Chondrocyte (in vitro differentiated cells): ENCODE results near the gene DAPK1. TPM values are rescaled to one million over a fixed set of nuclear protein-coding genes. Genes with fewer than 3 reads are reported as not detected.

Experiments used
- DNase-seq: peaks from one replicate; pipeline ENCODE4 v3.0.0; 2021; ENCODE audit warnings: mixed read lengths, low spot score
- H3K27ac Mint-ChIP-seq: one replicate; pipeline ENCODE4 v1.8.0; 2021; ENCODE audit warnings: mild to moderate bottlenecking, moderate library complexity, mixed read lengths; ENCODE audit not compliant: unreplicated experiment
- H3K27me3 Mint-ChIP-seq: 2 replicates; pipeline ENCODE4 v1.8.0; 2021; ENCODE audit warnings: low read depth, mixed read lengths
- H3K36me3 Mint-ChIP-seq: 2 replicates; pipeline ENCODE4 v1.8.0; 2021; ENCODE audit warnings: low read depth, mixed read lengths
- H3K4me1 Mint-ChIP-seq: 2 replicates; pipeline ENCODE4 v1.8.0; 2021; ENCODE audit warnings: low read depth, mild to moderate bottlenecking, mixed read lengths
- H3K4me3 Mint-ChIP-seq: one replicate; pipeline ENCODE4 v1.8.0; 2021; ENCODE audit warnings: mild to moderate bottlenecking, moderate library complexity, mixed read lengths; ENCODE audit not compliant: unreplicated experiment
- H3K9me3 Mint-ChIP-seq: 2 replicates; pipeline ENCODE4 v1.8.0; 2021; ENCODE audit warnings: low read depth, mixed read lengths
- CTCF ChIP-seq: fragments of 200-600 bp; sonication (generic); IDR thresholded peaks from 2 replicates; pipeline ENCODE4 v1.5.0; 2021; ENCODE audit warnings: antibody characterized with exemption, mild to moderate bottlenecking, moderate library complexity
- total RNA-seq: library from RNA; stranded (reverse); gene quantifications from 3 replicates; pipeline ENCODE4 v1.2.1, GENCODE V29; 2021

Gene DAPK1
- total RNA-seq, 1 donor from 2014 or later, result 87.9 TPM

GRCh38 chr9:87501806-87502205 lies 4.1 kb downstream of the DAPK1 start:
- Mint-ChIP-seq H3K4me3 (no peak overlapping the region), H3K27me3 (no peaks in the 10 kb centered on the region), H3K4me1 (peaks cover 58% of the 10 kb centered on the region), H3K36me3 (peaks cover 8% of the 10 kb centered on the region), H3K27ac (no peak overlapping the region), H3K9me3 (no peaks in the 10 kb centered on the region)
- no peak for DNase-seq
- TF ChIP-seq CTCF, result no peak

- peaks cover 54% of the 10 kb centered on the region for H3K4me1 Mint-ChIP-seq
- no peak overlapping the region for H3K4me3 Mint-ChIP-seq
- no peak for DNase-seq
- peaks cover 9% of the 10 kb centered on the region for H3K36me3 Mint-ChIP-seq
- TF ChIP-seq CTCF, result no peak
- H3K9me3 Mint-ChIP-seq, result no peaks in the 10 kb centered on the region
- no peaks in the 10 kb centered on the region for H3K27me3 Mint-ChIP-seq
- peak overlapping the region; percentile 29 for H3K27ac Mint-ChIP-seq
Measured at GRCh38 chr9:87502391-87503221, 4.9 kb downstream of the DAPK1 start.

GRCh38 chr9:87503430-87503829 lies 5.8 kb downstream of the DAPK1 start:
- H3K4me3 Mint-ChIP-seq, result no peak overlapping the region
- no peak for TF ChIP-seq CTCF
- no peaks in the 10 kb centered on the region for H3K27me3 Mint-ChIP-seq
- peaks cover 54% of the 10 kb centered on the region for H3K4me1 Mint-ChIP-seq
- H3K36me3 Mint-ChIP-seq, result peaks cover 9% of the 10 kb centered on the region
- DNase-seq, result no peak
- no peaks in the 10 kb centered on the region for H3K9me3 Mint-ChIP-seq
- peak overlapping the region; percentile 34 for H3K27ac Mint-ChIP-seq

- peaks cover 52% of the 10 kb centered on the region for H3K4me1 Mint-ChIP-seq
Measured at GRCh38 chr9:87503927-87504326, 6.3 kb downstream of the DAPK1 start.

GRCh38 chr9:87504938-87505337 lies 7.3 kb downstream of the DAPK1 start:
- Mint-ChIP-seq H3K27ac (no peak overlapping the region), H3K36me3 (peaks cover 13% of the 10 kb centered on the region), H3K9me3 (no peaks in the 10 kb centered on the region), H3K4me1 (peaks cover 41% of the 10 kb centered on the region), H3K4me3 (no peak overlapping the region), H3K27me3 (no peaks in the 10 kb centered on the region)
- DNase-seq, result no peak
- TF ChIP-seq CTCF, result no peak

More at GRCh38 chr9:87503927-87504326, 6.3 kb downstream of the DAPK1 start:
- no peaks in the 10 kb centered on the region for H3K9me3 Mint-ChIP-seq
- no peak overlapping the region for H3K4me3 Mint-ChIP-seq
- no peak for DNase-seq
- H3K27me3 Mint-ChIP-seq, result no peaks in the 10 kb centered on the region
- H3K27ac Mint-ChIP-seq, result peak overlapping the region; percentile 58
- H3K36me3 Mint-ChIP-seq, result peaks cover 13% of the 10 kb centered on the region
- TF ChIP-seq CTCF, result no peak
